Trophoblast cell (in vitro differentiated cells and primary cell): Measurements from ENCODE around the gene ZMYND15.
"Not testable (repeated sequence)": the region's sequence is repeated elsewhere in the genome, so short reads cannot be mapped to it uniquely, and the experiment has no call there.

Experiments used
- DNase-seq, 2 donors: peaks; one replicate each; pipeline ENCODE4 v3.0.0-alpha.2; 2016
- H2AFZ ChIP-seq: 2 replicates; pipeline ENCODE4 v1.6.1; 2013; ENCODE audit warnings: low read length, moderate library complexity, mild to moderate bottlenecking; ENCODE audit not compliant: insufficient read depth, poor library complexity
- H2AK5ac ChIP-seq: 2 replicates; pipeline ENCODE4 v1.6.1; 2013; ENCODE audit warnings: mild to moderate bottlenecking, low read length
- H2BK120ac ChIP-seq: 2 replicates; pipeline ENCODE4 v1.6.1; 2013; ENCODE audit warnings: low read length, mild to moderate bottlenecking, moderate library complexity; ENCODE audit not compliant: insufficient read depth, poor library complexity
- H2BK12ac ChIP-seq: 2 replicates; pipeline ENCODE4 v1.6.1; 2013; ENCODE audit warnings: mild to moderate bottlenecking, low read length, moderate library complexity
- H2BK5ac ChIP-seq: 2 replicates; pipeline ENCODE4 v1.6.1; 2013; ENCODE audit warnings: low read length, low read depth, moderate library complexity, mild to moderate bottlenecking; ENCODE audit not compliant: poor library complexity
- H3K14ac ChIP-seq: 2 replicates; pipeline ENCODE4 v1.6.1; 2013; ENCODE audit warnings: mild to moderate bottlenecking, low read length
- H3K18ac ChIP-seq: 2 replicates; pipeline ENCODE4 v1.6.1; 2013; ENCODE audit warnings: mild to moderate bottlenecking, low read length
- H3K23ac ChIP-seq: 2 replicates; pipeline ENCODE4 v1.6.1; 2013; ENCODE audit warnings: low read length
- H3K27ac ChIP-seq: 2 replicates; pipeline ENCODE4 v1.5.1; 2013; ENCODE audit warnings: low read depth, mild to moderate bottlenecking, inconsistent platforms, low read length, moderate library complexity
- H3K27me3 ChIP-seq: 2 replicates; pipeline ENCODE4 v1.6.1; 2013; ENCODE audit warnings: inconsistent platforms, mild to moderate bottlenecking, low read length, moderate library complexity; ENCODE audit not compliant: insufficient read depth
- H3K36me3 ChIP-seq, 2 experiments: 1 replicate in 1 of 2; 2 replicates in 1 of 2; pipeline ENCODE4 v1.6.1; 2013; ENCODE audit warnings: low read length in 2 of 2, mild to moderate bottlenecking in 2 of 2, moderate library complexity in 1 of 2; ENCODE audit not compliant: insufficient read depth in 2 of 2, control insufficient read depth in 1 of 2
- H3K4ac ChIP-seq: 2 replicates; pipeline ENCODE4 v1.6.1; 2013; ENCODE audit warnings: low read depth, mild to moderate bottlenecking, low read length, moderate library complexity
- H3K4me1 ChIP-seq, 2 experiments: 1 replicate in 1 of 2; 2 replicates in 1 of 2; pipeline ENCODE4 v1.6.1; 2013; ENCODE audit warnings: low read length in 2 of 2, mild to moderate bottlenecking in 2 of 2, moderate library complexity in 1 of 2; ENCODE audit not compliant: insufficient read depth in 2 of 2, control insufficient read depth in 1 of 2
- H3K4me2 ChIP-seq: 2 replicates; pipeline ENCODE4 v1.6.1; 2013; ENCODE audit warnings: inconsistent platforms, mild to moderate bottlenecking, low read length, moderate library complexity
- H3K4me3 ChIP-seq: 2 replicates; pipeline ENCODE4 v1.5.1; 2013; ENCODE audit warnings: mild to moderate bottlenecking, low read depth, low read length, inconsistent platforms
- H3K79me1 ChIP-seq: one replicate; pipeline ENCODE4 v1.6.1; 2013; ENCODE audit warnings: low read length
- H3K79me2 ChIP-seq: 2 replicates; pipeline ENCODE4 v1.6.1; 2013; ENCODE audit warnings: low read length, mild to moderate bottlenecking; ENCODE audit not compliant: control insufficient read depth, insufficient read depth, poor library complexity
- H3K9ac ChIP-seq: 2 replicates; pipeline ENCODE4 v1.6.1; 2013; ENCODE audit warnings: mild to moderate bottlenecking, low read length
- H3K9me3 ChIP-seq: 2 replicates; pipeline ENCODE4 v1.6.1; 2013; ENCODE audit warnings: low read depth, mild to moderate bottlenecking, control low read depth, inconsistent platforms, low read length; ENCODE audit not compliant: insufficient read depth
- H4K12ac ChIP-seq: 2 replicates; pipeline ENCODE4 v1.6.1; 2013; ENCODE audit warnings: low read depth, mild to moderate bottlenecking, low read length, moderate library complexity
- H4K8ac ChIP-seq: 2 replicates; pipeline ENCODE4 v1.6.1; 2013; ENCODE audit warnings: low read depth, mild to moderate bottlenecking, low read length, moderate library complexity
- H4K91ac ChIP-seq: one replicate; pipeline ENCODE4 v1.6.1; 2013; ENCODE audit warnings: low read depth, mild to moderate bottlenecking, low read length, moderate library complexity
- WGBS: extraction: QIAGEN DNeasy Blood & Tissue Kit; methylation state at CpG from one replicate; pipeline ENCODE4 v1.1.7; 2013; ENCODE audit warnings: missing lambda C conversion rate; ENCODE audit not compliant: insufficient read length, insufficient coverage; ENCODE audit errors: extremely low coverage; 5-methylcytosine and 5-hydroxymethylcytosine counted together

Gene ZMYND15

GRCh38 chr17:4703330-4703691, 36.3 kb upstream of the ZMYND15 start:
- Histone ChIP-seq H3K4ac (peak overlapping the region; percentile 66), H4K8ac (peak overlapping the region; percentile 80), H2BK120ac (no peak overlapping the region), H2BK12ac (no peak overlapping the region), H4K91ac (no peak overlapping the region), H3K79me1 (peaks cover 4% of the 10 kb centered on the region), H3K27me3 (no peaks in the 10 kb centered on the region), H3K36me3 (no peaks in the 10 kb centered on the region), H2AK5ac (no peak overlapping the region), H3K9ac (peak overlapping the region; percentile 88), H3K4me2 (peak overlapping the region; percentile 65), H3K4me3 (peak overlapping the region; percentile 90), H2AFZ (peak overlapping the region; percentile 21), H3K79me2 (peaks cover 6% of the 10 kb centered on the region), H3K27ac (no peak overlapping the region), H3K23ac (no peak overlapping the region), H4K12ac (no peak overlapping the region), H3K18ac (no peak overlapping the region), H3K14ac (no peak overlapping the region), H3K4me1 (peaks cover 4 to 8% of the 10 kb centered on the region in 2 experiments), H2BK5ac (no peak overlapping the region), H3K9me3 (peaks cover 2% of the 10 kb centered on the region)
- no CpG with 5 or more reads among the region's 15 CpGs for WGBS
- DNase-seq = no peak

- WGBS = no CpG with 5 or more reads among the region's 14 CpGs
- H4K12ac ChIP-seq, H3K4ac ChIP-seq: not testable (repeated sequence)
These were observed 35.1 kb upstream of the ZMYND15 start for GRCh38 chr17:4704574-4704907.

GRCh38 chr17:4704991-4705390, 34.6 kb upstream of the ZMYND15 start:
- H3K23ac ChIP-seq = no peak overlapping the region
- no peak overlapping the region for H2BK5ac ChIP-seq
- H3K14ac ChIP-seq = no peak overlapping the region
- no peak overlapping the region for H4K91ac ChIP-seq
- no peak overlapping the region for H3K27ac ChIP-seq
- H2BK12ac ChIP-seq = peak overlapping the region; percentile 61
- no peak overlapping the region for H3K9ac ChIP-seq
- H2AFZ ChIP-seq = no peak overlapping the region
- H3K79me1 ChIP-seq = peaks cover 6% of the 10 kb centered on the region
- no CpG with 5 or more reads among the region's 15 CpGs for WGBS
- no peak overlapping the region for H3K4me2 ChIP-seq
- H3K27me3 ChIP-seq = no peaks in the 10 kb centered on the region
- no peak overlapping the region for H2BK120ac ChIP-seq
- peaks cover 4 to 13% of the 10 kb centered on the region in 2 experiments for H3K4me1 ChIP-seq
- no peak overlapping the region for H3K18ac ChIP-seq
- H4K8ac ChIP-seq = no peak overlapping the region
- H3K4me3 ChIP-seq = no peak overlapping the region
- H4K12ac ChIP-seq = peak overlapping the region; percentile 16
- no peaks in the 10 kb centered on the region for H3K36me3 ChIP-seq
- peaks cover 6% of the 10 kb centered on the region for H3K79me2 ChIP-seq
- no peak overlapping the region for H3K4ac ChIP-seq
- peaks cover 2% of the 10 kb centered on the region for H3K9me3 ChIP-seq
- no peak overlapping the region for H2AK5ac ChIP-seq
- no peak for DNase-seq

More at GRCh38 chr17:4704574-4704907, 35.1 kb upstream of the ZMYND15 start:
- H3K4me3 ChIP-seq = peak overlapping the region; percentile 90
- peaks cover 4 to 11% of the 10 kb centered on the region in 2 experiments for H3K4me1 ChIP-seq
- H3K79me1 ChIP-seq, H3K27me3 ChIP-seq, H2BK120ac ChIP-seq, H3K9me3 ChIP-seq, H3K36me3 ChIP-seq, H2BK5ac ChIP-seq, DNase-seq, H3K18ac ChIP-seq, H2AK5ac ChIP-seq, H4K91ac ChIP-seq, H3K79me2 ChIP-seq, H2BK12ac ChIP-seq, H3K9ac ChIP-seq, H3K27ac ChIP-seq, H2AFZ ChIP-seq, H3K23ac ChIP-seq: not testable (repeated sequence)
- peak overlapping the region; percentile 18 for H3K4me2 ChIP-seq
- peak overlapping the region; percentile 94 for H4K8ac ChIP-seq
- peak overlapping the region; percentile 36 for H3K14ac ChIP-seq

GRCh38 chr17:4706121-4706520, 33.5 kb upstream of the ZMYND15 start:
- no peak overlapping the region for H2BK120ac ChIP-seq
- no peak overlapping the region for H3K14ac ChIP-seq
- no peak overlapping the region for H2BK12ac ChIP-seq
- no peak overlapping the region for H2AFZ ChIP-seq
- DNase-seq = peak in 1 of 2 donors; percentile 10
- no CpG with 5 or more reads among the region's 7 CpGs for WGBS
- H3K27me3 ChIP-seq = no peaks in the 10 kb centered on the region
- no peak overlapping the region for H3K4me2 ChIP-seq
- H4K12ac ChIP-seq = no peak overlapping the region
- no peak overlapping the region for H2BK5ac ChIP-seq
- no peak overlapping the region for H3K18ac ChIP-seq
- no peak overlapping the region for H3K27ac ChIP-seq
- no peak overlapping the region for H3K4me3 ChIP-seq
- no peak overlapping the region for H4K8ac ChIP-seq
- H2AK5ac ChIP-seq = no peak overlapping the region
- peaks cover 9 to 18% of the 10 kb centered on the region in 2 experiments for H3K4me1 ChIP-seq
- peaks cover 8% of the 10 kb centered on the region for H3K79me1 ChIP-seq
- peaks cover 2% of the 10 kb centered on the region for H3K9me3 ChIP-seq
- peaks cover 6% of the 10 kb centered on the region for H3K79me2 ChIP-seq
- H3K36me3 ChIP-seq = no peaks in the 10 kb centered on the region
- H4K91ac ChIP-seq = no peak overlapping the region
- H3K23ac ChIP-seq = no peak overlapping the region
- H3K9ac ChIP-seq = no peak overlapping the region
- no peak overlapping the region for H3K4ac ChIP-seq
